Kidney tubule cell (primary cell): ENCODE data around the gene KIZ.
A peak's percentile ranks its signal among the peaks of the same experiment; 100 is the strongest.
"Not testable (repeated sequence)": the region's sequence is repeated elsewhere in the genome, so short reads cannot be mapped to it uniquely, and the experiment has no call there.

ENCODE experiments used
- DNase-seq: peaks from one replicate; pipeline ENCODE4 v3.0.0-alpha.2; 2018; ENCODE audit warnings: low spot score

KIZ gene

DNA sequence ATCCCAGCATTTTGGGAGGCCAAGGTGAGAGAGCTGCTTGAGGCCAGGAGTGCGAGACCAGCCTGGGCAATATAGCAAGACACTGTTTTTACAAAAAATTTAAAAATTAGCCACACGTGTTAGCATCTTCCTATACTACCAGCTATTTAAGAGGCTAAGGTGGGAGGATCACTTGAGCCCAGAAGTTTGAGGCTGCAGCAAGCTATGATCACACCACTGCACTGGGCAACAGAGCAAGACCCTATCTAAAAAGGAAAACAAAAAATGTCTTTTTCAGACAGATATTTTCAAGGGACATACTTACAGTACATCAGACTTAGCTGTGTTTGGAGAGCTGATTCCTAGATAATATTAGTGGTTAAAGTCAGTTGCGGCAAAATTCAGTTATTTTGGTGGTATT lies 104.3 kb downstream of the KIZ start:
- no peak for DNase-seq

GRCh38 chr20:21230686-21231085 lies 104.8 kb downstream of the KIZ start:
- no peak for DNase-seq

DNA sequence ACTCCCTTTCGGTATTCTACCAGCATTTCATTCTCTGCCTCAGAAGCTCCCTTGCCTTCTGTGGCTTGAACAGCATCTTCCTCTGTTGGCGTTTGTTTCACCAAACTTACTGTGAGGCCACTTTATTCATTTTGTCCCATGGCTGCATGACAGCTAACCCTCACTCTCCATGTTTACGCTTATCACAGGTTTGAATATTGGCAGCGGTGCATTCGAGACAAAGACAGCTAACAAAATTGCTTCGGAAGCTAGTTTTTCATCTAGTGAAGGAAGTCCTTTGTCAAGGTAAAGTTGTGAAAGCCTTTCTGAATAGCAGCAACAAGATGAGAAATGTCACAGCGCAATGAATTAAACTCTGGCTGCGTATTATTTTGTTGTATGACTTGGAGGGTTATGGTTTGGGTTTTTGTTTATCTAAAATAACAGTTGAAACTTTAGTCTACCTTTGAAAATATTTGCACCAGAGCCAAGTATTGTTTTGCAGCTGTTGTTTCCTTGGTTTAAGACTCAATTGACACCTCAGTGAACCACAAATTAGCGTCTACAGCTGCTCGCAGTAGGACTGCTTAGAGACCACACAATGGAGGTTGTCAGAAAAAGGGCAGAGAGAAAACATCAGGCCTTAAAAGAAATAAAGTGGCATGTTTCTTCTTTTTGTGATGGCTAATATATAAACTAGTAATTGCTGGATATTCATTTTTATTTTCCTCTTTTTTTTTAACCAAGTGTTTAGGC lies 106.8 kb downstream of the KIZ start:
- DNase-seq, result no peak

GRCh38 chr20:21234324-21234723 lies 108.4 kb downstream of the KIZ start:
- no peak for DNase-seq

DNA sequence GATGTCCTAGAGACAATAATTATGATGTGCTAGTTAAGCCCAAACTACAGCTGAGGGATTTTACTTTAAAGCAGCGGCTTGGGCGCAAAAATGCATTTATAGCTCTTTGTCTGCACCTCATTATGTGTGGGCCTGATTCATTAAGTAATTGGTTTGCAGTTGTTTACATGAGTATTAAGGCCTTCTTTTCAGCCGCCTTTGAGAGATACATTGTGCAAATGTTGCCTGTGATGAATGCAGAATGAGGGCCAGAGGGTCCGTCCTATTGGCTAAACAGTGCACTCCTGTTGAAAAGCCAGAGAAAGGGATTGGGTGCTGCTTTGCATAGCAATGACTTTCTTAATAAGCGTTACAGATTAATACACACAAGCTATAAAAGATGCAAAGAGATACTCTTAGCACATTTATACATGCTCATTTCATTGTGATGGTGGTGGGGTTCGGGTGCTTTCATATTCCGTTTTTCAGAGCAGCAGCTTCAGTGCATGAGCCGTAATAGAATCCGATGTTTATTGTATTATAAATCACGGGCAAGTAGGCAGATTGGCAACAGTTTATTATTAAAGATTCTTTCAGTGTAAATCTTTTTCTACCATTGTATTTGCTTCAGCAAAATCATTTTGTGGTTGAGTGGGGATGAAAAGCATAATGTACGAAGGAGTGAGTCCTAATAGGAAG lies 109.1 kb downstream of the KIZ start:
- no peak for DNase-seq

DNA sequence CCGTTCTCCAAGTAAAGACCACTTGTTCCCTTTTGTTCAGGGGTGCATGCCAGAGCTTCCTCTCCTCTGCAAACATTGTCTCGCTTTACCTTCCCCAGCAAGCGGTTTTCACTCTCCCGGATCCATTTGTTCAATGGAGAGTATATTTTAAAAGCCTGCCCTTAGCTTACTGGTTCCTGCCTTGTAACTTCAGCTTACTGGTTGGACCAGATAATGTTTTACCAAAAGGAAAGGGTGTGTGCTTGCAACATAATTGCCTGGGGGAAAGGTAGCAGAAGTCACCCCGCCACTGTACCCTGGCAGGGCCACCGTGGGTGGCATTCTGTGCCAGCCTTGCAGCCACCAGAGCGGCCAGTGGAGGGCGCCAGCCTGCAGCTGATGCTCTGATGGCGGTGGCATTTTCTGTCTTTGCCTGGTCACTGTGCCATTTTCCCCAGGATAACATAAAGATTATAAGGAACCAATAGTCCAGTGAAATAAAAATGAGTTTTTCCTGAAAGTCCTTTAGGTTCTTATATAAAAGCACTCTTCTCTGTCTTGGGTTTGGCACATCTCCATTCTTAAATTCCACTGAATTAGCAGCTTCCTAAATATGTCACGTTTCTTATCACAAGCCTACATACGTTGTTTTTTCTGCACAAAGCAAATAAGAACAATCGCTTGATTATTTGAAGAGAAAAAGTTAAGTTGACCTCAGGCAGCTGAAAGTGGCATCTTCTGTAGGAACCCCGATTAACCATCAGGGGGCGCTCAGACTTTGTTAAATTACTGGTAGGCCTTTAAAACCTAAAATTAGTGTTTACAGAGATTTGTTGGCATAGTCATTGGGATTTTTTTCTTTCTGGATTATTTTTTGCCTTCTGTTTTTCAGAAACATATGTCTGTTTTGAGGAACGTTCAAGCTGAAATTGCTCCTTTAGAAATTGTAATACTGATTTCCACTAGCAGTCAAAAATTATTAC lies 109.9 kb downstream of the KIZ start:
- DNase-seq, result peak; percentile 65

DNA sequence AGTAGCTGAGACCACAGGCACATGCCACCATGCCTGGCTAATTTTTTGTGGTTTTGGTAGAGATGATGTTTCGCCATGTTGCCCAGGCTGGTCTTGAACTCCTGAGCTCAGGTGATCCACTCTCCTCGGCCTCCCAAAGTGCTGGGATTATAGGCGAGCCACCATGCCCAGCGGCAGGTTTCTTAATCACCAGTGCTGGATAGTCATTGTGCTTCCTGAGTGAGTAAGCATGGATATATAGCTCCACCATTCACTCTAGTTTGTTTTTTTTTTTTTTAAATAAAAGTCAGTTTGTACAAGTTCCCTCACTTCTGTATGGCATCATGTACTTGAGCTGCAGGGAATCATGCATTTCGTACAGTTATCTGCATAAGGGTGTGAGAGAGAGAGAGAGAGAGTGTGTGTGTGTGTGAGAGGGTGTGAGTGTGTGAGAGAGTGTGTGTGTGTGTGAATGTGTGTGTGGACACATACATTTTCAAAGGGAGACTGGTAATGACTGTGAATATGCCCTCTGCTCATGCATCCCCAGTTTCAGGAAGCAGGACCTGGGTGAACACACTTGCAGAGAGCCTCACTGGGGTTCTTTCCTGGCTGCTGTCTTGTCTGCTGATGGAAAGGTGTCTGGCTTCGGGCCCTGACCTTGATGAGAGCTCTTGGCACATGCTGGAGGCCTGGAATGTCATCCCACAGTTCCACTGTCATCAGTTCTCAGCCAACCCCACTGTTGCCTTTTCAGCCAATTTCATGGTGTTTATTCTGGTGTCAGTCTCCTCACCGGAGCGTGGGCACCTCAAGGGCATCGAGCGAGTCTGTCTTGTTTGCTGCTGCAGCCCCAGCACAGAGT lies 112.3 kb downstream of the KIZ start:
- DNase-seq, result peak; percentile 5

DNA sequence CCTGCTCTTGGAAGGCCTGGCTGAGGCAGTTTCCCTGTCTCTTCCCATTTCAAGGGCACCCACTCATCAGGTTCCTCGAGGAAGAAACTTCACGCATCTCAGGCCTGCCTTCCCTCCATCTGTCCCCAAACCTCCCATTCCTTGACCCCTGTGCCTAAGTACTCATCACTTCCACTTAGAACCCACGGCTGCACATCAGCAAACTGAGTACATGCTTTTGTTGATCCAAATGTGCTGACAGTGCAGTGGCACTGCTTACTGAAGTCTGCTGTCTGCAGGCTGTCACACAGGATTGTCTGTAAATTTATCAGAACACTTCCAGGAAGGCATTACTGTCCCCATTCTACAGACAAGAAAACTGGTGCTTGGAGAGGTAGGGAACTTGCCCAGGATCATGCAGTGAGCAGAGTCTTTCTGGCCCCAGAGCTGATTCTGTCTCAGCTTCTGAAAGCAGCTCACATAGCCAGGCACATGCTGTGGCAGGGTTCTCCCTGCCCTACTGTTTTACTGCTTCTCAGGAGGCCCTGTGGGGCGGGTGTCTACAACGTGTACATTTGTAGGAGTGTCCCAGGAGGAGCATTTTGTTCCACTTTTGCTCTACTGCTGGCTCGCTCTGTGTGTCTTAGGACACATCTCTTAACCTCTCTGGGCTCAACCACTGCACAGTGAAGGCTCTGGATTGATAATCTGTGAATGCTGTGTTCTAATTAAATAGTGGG lies 113.1 kb downstream of the KIZ start:
- DNase-seq, result no peak

GRCh38 chr20:21240394-21240793 lies 114.5 kb downstream of the KIZ start:
- DNase-seq, result no peak

- DNase-seq, result no peak
These were observed 115.5 kb downstream of the KIZ start for GRCh38 chr20:21241406-21241805.

DNA sequence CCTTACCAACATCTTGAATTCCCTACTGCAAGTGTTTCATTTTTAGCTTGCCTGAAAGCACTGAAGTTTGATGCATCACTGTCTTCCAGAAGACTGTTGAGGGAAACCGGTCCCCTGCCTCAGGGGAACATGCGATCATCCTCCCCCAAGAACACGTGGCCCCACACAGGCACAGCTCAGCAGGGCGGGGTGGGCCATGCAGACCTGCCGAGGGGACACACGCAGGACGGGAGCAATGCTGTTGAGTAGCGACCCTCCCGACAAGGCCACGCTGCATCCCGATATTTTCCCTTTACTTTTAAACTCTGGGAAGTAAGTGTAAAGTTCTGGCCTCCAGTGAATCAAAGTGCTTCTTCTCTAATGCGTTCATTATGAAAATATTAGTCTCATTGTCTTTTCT lies 117.9 kb downstream of the KIZ start:
- DNase-seq, result no peak

DNA sequence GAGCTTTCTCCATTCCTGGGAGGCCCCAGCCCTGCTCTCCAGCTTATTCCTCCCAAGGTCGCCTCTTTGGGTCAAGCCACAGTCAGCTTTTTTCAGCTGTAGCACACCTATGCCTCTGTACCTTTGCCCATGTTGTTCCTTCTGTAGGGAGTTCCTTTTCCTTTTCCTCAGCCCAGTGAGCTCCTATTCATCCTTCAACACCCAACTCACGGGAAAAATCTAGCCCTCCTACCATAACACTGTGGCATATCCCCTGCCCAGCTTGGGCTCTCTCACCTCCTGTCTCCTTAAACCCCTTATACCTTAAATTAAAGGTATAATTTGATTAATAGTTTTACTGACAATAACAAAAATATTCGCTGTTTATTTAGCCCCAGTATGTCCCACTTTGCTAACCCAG lies 118.9 kb downstream of the KIZ start:
- no peak for DNase-seq

DNA sequence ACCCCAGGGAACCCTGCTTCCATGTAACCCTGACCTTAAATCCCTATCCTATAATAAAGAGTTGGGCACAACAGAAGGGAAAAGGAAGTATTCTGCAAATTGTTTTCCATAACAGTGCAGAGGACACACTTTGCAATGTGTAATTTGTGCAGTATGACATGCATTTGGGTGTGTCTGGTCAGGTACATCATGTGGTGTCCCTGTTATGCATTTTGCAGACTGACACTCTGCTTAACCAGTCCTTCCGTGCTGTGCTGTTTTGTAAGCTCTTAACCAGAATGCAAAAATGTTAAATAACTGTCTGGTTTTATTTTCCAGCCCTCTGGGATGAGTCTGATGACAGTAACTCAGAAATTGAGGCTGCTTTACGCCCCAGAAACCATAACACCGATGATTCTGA lies 120.3 kb downstream of the KIZ start:
- no peak for DNase-seq

DNA sequence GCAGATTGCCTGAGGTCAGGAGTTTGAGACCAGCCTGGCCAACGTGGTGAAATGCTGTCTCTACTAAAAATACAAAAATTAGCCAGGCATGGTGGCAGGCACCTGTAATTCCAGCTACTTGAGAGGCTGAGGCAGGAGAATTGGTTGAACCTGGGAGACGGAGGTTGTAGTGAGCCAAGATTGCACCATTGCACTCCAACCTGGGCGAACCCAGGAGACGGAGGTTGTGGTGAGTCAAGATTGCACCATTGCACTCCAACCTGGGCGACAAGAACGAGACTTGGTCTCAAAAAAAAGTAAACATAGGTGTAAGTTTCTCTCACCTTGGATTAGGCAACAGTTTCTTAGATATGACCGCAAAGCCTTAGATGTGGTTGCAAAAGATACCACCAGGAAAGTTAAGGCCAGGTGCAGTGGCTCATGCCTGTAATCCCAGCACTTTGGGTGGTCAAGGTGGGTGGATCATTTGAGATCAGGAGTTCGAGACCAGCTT lies 121.8 kb downstream of the KIZ start:
- DNase-seq, result not testable (repeated sequence)

DNA sequence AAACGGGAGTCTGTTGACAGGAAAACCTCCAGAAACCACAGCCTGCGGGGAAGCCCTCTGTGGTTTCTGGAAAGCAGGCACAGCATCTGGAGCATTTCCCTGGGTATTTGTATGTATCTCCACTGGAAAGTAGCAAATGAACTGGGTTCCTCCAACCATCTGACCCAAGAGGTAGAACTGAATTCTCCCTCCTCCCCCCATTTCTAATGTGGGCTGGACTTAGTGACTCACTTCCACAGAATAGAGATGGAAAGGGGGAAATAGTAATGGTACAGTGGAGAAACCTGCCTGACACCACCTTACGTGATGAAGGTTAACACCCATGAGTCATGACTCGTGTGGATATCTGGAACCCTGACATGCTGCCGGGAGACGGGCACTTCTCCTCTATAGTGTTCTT lies 125.4 kb downstream of the KIZ start:
- peak; percentile 40 for DNase-seq

- DNase-seq, result no peak
These were observed 131.3 kb downstream of the KIZ start for GRCh38 chr20:21257192-21257591.

- no peak for DNase-seq
These were observed 132.5 kb downstream of the KIZ start for GRCh38 chr20:21258411-21258810.

DNA sequence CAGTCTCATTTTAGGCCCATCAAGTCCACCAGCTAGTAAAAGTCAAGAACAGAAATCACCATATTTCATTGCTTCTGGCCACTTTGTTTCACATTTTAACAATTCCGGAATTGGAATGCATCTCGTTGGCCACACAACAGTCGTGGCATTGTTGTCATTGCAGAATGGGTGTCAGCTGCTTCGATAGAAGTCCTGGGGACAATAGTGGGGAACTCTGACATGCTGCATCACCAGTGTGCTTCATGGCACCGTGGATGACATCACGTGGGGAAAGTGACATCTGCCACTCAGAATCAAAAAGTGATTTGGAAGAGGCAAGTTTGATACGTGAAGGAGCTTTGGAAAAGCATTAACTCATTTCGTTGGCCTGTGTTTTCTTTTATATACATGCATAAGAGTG lies 133.5 kb downstream of the KIZ start:
- no peak for DNase-seq

DNA sequence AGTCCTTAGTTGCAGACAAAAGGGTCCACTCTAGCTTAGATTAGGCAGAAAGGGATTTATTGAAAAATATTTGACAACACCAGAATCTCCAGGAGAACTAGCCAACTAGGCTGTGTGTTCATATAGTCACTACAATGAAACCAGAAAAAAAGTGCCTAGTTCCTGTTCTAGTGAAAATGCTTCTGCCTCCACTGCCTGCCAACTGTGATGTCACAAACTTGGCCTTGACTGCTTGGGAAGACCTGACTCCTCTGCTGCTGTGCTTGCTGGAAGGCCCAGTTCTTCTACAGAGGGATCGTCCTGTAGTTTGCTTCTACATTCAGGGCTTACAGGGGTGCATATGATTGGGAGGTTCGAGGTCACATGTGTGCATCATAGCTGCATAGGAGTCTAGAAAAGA lies 136.9 kb downstream of the KIZ start:
- no peak for DNase-seq

GRCh38 chr20:21265261-21266190 lies 139.6 kb downstream of the KIZ start:
- no peak for DNase-seq
